Epithelial cell of esophagus (primary cell): ENCODE results near the gene ADAMTS18.
A peak's percentile ranks its signal among the peaks of the same experiment; 100 is the strongest.

Source experiments
- DNase-seq: peaks from one replicate; pipeline ENCODE4 v3.0.0; 2010; ENCODE audit warnings: low read depth
- H3K4me3 ChIP-seq: 2 replicates; pipeline ENCODE4 v1.5.1; 2011; ENCODE audit warnings: mild to moderate bottlenecking, low read length, control low read depth
- TF ChIP-seq, protein P1 (sequence below): IDR thresholded peaks from 2 replicates; pipeline ENCODE4 v1.5.1; 2011; ENCODE audit warnings: low read depth, mild to moderate bottlenecking, low read length, control low read depth, inconsistent platforms; ENCODE audit not compliant: insufficient read depth; ENCODE audit errors: missing control alignments

ADAMTS18 gene

DNA sequence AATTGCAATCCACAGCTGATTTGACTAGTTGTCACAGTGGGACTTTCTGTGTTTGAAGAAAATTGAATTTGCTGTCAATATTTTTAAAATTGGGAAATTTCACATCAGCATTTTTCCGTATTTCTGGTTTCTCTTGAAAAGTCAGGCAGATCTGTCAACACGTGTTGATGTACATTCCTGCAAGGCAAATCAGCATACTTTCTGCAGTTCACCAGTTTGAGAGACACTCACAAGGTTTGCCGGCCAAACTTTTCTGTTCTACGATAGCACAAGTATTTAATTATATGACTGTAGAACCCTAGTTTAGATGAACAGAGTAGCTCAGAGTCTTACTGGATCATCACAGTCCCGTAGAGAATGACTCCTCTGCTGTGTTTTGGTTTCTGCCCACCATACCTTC is 102.0 kb downstream of the ADAMTS18 start:
- no peak overlapping the region for H3K4me3 ChIP-seq
- peak; percentile 62 for DNase-seq
- TF ChIP-seq, protein P1, sequence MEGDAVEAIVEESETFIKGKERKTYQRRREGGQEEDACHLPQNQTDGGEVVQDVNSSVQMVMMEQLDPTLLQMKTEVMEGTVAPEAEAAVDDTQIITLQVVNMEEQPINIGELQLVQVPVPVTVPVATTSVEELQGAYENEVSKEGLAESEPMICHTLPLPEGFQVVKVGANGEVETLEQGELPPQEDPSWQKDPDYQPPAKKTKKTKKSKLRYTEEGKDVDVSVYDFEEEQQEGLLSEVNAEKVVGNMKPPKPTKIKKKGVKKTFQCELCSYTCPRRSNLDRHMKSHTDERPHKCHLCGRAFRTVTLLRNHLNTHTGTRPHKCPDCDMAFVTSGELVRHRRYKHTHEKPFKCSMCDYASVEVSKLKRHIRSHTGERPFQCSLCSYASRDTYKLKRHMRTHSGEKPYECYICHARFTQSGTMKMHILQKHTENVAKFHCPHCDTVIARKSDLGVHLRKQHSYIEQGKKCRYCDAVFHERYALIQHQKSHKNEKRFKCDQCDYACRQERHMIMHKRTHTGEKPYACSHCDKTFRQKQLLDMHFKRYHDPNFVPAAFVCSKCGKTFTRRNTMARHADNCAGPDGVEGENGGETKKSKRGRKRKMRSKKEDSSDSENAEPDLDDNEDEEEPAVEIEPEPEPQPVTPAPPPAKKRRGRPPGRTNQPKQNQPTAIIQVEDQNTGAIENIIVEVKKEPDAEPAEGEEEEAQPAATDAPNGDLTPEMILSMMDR, result no peak

DNA sequence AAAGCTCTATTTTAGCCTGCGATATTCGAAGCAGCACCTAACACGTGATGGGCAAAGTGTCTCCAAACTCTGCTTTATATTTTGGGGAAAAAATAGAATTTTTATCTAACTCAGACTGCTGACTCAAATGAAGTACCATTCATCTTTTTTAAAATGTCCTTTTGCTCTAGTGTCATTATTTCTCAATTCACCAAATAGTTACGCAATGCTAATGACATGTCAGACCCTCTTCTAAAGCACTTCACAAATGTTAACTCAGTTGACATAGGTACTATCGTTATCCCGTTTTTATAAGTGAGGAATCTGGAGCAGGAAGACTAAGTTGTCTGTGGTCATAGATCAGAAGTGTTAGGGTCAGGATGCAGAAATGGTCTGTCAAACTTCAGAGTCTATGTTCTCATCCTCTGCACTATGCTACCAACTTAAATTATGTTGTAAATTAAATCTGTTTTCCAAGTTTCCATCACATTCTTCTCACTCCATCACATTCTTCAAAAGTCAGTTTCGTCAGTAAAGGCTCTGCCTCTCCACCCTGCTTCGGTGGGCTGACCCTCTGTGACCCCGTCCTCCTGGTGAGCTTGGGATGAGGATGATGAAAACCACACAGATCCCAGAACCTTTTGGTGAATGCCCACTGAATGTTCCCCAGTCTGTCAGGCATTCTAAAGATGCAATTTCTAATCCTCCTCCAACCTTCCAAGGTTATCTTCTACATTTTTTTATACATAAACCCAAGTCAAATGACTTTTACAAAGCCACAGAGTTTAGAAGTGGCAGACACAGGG is 102.8 kb downstream of the ADAMTS18 start:
- no peak overlapping the region for H3K4me3 ChIP-seq
- DNase-seq, result no peak
- TF ChIP-seq, protein P1, result no peak

DNA sequence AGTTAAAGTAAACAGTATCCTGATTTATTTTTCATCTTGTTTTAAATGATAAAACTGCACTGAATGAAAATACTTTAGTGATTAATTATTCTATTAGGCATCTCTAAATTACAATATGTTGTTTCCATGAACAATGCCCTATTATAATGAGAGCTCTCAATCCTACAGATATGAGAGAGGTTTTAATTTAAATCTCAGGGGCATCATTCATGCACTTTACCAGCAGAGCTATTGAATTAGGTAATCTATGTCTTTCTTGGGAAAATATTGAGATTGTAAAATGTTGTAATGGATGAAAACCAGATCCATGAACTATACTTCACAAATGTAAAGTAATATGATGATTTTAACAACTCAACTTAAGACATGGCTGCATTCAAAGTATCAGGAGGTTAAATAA is 103.8 kb downstream of the ADAMTS18 start:
- DNase-seq, result no peak
- H3K4me3 ChIP-seq, result no peak overlapping the region
- TF ChIP-seq, protein P1, result no peak

DNA sequence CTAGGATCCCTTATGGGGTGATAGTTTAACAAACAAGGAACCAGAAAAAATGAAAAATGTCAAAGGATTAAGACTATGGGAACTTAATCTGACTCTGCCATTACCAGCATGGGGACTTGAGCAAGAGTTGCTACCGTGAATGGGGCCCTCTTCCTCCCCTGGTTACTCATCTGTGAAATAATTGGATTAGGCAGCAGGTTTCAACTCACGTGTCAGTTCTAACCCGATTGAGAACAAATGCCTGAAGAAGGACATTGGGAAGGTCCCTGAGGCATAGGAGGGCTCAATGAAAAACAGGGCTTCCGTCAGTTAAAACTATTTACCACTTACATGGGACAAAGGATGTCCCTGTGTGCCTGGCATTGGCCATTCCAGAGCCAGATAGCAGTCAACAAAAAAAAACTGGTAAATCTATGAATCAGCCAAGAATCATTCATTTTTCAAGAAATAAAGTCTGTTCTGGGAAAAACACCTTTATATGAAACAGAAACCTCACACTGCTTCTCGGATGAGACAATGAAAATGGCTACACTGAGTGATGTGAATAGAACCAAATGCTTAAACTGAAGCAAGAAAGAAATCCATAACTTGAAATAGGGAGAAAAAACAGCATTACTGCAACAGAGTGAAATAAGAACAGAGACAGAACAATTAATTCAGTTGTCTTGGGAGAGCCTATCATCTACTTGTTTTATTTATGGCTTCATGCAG is 104.3 kb downstream of the ADAMTS18 start:
- TF ChIP-seq, protein P1, result no peak
- H3K4me3 ChIP-seq, result no peak overlapping the region
- DNase-seq, result peak; percentile 45

DNA sequence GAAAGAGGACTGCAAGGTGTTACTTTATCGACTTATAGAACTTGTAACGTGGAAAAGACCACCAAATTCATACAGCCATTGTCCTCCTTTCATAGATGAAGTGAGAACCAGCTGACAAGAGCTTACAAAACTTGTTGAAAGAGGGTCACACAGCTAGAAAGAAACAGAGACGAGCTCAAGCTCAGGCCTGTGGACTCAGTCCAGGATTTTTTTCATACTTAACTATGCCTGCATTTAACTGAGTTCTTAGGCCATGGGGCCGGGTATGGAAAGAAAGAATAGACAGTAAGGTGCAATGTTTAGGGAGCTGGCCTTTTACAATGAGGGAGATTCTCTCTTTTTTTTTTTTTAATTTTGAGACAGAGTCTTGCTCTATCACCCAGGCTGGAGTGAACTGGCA is 106.1 kb downstream of the ADAMTS18 start:
- no peak overlapping the region for H3K4me3 ChIP-seq
- DNase-seq, result no peak
- TF ChIP-seq, protein P1, result no peak

DNA sequence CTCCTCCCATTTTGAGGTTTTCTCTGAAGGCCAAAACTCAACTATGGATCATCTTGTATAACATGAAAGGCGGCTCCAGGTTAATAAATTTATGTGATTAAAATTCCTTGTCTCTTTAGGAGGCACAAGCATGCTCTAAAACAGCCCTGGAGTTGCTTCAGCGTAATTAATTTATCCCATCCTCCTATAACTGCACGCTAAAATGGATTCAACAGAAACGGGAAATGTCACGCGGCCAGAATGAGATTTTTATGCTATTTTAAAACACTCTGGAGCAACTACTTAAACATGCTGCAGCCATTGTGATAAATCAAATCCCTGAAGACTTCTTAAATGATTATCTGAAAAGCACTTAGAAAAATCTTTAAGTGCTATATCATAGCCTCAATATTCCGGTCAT is 106.6 kb downstream of the ADAMTS18 start:
- H3K4me3 ChIP-seq, result no peak overlapping the region
- TF ChIP-seq, protein P1, result no peak

DNA sequence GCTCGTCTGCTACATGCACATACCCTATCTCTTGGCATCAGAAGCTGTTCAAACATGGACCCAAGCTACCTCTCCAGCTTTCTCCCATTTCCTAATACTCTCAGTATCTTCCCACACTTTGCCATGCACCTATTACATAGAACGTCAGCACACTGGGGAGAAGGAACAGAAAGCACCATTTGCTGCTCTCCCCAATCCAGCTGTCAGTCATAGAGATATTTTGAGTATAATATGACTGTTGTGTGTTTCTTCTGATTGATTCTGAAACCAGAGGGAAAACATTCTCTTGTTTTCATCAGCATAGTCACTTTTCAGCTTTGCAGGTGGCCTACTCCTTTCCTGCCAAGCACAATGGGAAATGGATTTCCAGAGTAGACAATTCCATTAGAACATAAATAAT is 107.1 kb downstream of the ADAMTS18 start:
- DNase-seq, result no peak
- TF ChIP-seq, protein P1, result no peak
- no peak overlapping the region for H3K4me3 ChIP-seq

More for the DNA sequence above, 106.6 kb downstream of the ADAMTS18 start:
- no peak for DNase-seq
